Thoracic aorta (tissue), 2 donors: Measurements from ENCODE around the gene CNTNAP2. TPM values are rescaled to one million over a fixed set of nuclear protein-coding genes. Genes with fewer than 3 reads are reported as not detected.

ENCODE experiments used
- ATAC-seq: fragments of 150-250 bp; one replicate; pipeline ENCODE4 v1.8.0; 2017; ENCODE audit warnings: low read depth; ENCODE audit not compliant: insufficient number of reproducible peaks, low FRiP score
- DNase-seq: peaks from one replicate; pipeline ENCODE4 v3.0.0-alpha.2; 2020; ENCODE audit warnings: low spot score
- H3K27ac ChIP-seq, 2 donors: fragments of 200-600 bp; sonication (generic); 1 replicate in 1 of 2; 2 replicates in 1 of 2; pipeline ENCODE4 v1.5.1; 2016; ENCODE audit warnings: mild to moderate bottlenecking in 2 of 2, moderate library complexity in 2 of 2
- H3K27me3 ChIP-seq: fragments of 200-600 bp; sonication (generic); replicated peaks from 2 replicates; pipeline ENCODE4 v1.6.0; 2016; ENCODE audit warnings: mild to moderate bottlenecking; ENCODE audit not compliant: insufficient read depth
- H3K36me3 ChIP-seq: fragments of 200-600 bp; sonication (generic); one replicate; pipeline ENCODE4 v1.5.1; 2016
- H3K4me1 ChIP-seq, 2 donors: fragments of 200-600 bp; sonication (generic); 1 replicate in 1 of 2; 2 replicates in 1 of 2; pipeline versions ENCODE4 v1.5.1 to v1.6.0; 2016; ENCODE audit warnings: low read depth in 2 of 2, mild to moderate bottlenecking in 1 of 2; ENCODE audit not compliant: control insufficient read depth in 1 of 2
- H3K4me3 ChIP-seq: fragments of 200-600 bp; sonication (generic); 2 replicates; pipeline ENCODE4 v1.5.1; 2016; ENCODE audit warnings: mild to moderate bottlenecking
- H3K9me3 ChIP-seq: fragments of 200-600 bp; sonication (generic); 2 replicates; pipeline ENCODE4 v1.5.1; 2016
- total RNA-seq, 2 donors: library from RNA; depleted of rRNA; stranded (reverse); fragments of >200 nt; gene quantifications; one replicate each; pipeline versions ENCODE4 v1.1.0 to v1.2.3, GENCODE V29; 2016
- TF ChIP-seq, protein P1 (sequence below): fragments of 200-600 bp; sonication (generic); IDR thresholded peaks from one replicate; pipeline ENCODE4 v1.5.1; 2019; ENCODE audit warnings: antibody characterized with exemption

CNTNAP2 gene
- total RNA-seq, 2 donors from 2014 or later = not detected

DNA sequence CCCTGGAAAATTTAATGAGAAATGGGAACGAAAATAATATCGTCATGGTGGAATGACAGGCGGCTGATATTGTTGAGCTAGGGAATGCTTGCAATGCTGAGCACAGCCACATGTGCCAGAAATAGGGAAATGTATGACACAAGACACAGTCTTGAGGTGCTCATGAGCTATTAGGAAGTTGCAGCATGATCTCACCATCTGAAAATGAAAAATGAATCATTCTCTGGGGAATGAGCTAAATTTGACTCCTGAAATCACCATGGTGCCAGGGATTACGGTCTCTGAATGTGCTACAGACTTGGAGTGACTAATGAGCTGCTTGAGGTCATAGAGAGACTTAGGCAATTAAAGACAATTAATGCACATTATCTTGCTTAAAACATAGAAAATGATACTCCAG, 845.0 kb downstream of the CNTNAP2 start:
- ATAC-seq = peak; percentile 97

DNA sequence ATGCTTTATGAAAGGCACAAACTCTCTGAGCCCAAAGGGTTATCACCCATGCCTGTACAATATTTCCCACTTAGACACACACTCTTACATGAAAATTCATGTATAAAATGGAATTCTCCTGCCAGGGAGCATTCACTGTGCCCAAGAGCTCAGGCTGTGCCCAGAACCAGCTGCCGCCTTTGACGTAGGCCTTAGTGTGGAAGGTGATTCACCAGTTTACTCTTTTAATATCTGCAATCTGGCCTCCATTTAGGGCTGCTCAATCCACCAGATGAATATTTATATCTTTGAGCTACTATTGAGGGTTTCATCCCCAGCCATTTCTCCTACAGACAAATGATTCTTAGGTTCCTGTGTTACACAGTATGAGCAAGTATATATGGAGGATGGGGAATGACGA, 849.7 kb downstream of the CNTNAP2 start:
- TF ChIP-seq, protein P1, sequence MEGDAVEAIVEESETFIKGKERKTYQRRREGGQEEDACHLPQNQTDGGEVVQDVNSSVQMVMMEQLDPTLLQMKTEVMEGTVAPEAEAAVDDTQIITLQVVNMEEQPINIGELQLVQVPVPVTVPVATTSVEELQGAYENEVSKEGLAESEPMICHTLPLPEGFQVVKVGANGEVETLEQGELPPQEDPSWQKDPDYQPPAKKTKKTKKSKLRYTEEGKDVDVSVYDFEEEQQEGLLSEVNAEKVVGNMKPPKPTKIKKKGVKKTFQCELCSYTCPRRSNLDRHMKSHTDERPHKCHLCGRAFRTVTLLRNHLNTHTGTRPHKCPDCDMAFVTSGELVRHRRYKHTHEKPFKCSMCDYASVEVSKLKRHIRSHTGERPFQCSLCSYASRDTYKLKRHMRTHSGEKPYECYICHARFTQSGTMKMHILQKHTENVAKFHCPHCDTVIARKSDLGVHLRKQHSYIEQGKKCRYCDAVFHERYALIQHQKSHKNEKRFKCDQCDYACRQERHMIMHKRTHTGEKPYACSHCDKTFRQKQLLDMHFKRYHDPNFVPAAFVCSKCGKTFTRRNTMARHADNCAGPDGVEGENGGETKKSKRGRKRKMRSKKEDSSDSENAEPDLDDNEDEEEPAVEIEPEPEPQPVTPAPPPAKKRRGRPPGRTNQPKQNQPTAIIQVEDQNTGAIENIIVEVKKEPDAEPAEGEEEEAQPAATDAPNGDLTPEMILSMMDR = no peak
- no peaks in the 10 kb centered on the region for H3K27me3 ChIP-seq
- H3K4me3 ChIP-seq = no peak overlapping the region
- H3K27ac ChIP-seq = no peak overlapping the region
- ATAC-seq = no peak
- no peak for DNase-seq
- H3K36me3 ChIP-seq = no peaks in the 10 kb centered on the region
- no peaks in the 10 kb centered on the region for H3K9me3 ChIP-seq
- peaks cover 0 to 13% of the 10 kb centered on the region in 2 donors for H3K4me1 ChIP-seq

More for the DNA sequence above, 845.0 kb downstream of the CNTNAP2 start:
- Histone ChIP-seq H3K27ac (peak overlapping the region; percentile 11 to 58), H3K4me3 (peak overlapping the region; percentile 41), H3K27me3 (no peaks in the 10 kb centered on the region), H3K4me1 (peaks cover 0 to 20% of the 10 kb centered on the region in 2 donors), H3K36me3 (no peaks in the 10 kb centered on the region), H3K9me3 (no peaks in the 10 kb centered on the region)
- DNase-seq = peak; percentile 17
- TF ChIP-seq, protein P1 = no peak

DNA sequence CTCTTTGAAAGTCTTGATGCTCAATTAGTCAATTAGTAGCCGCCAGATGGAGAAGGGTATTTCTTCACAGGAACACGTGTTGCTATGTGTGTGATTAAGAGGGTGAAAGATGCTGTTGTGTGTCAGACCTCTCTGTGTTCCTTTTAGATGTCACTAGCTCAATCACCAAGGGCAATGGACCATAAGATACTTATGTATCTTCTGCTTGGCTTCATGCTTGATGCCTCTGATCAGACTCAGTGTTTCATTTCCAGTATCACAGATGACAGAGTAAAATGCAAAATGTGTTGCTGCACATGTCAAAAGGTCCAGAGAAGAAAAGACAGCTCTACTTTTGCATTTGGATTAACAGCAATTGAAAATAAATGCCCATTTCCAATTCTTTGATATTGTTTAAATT, 865.9 kb downstream of the CNTNAP2 start:
- DNase-seq (no peak), ATAC-seq (no peak)
- Histone ChIP-seq H3K4me1 (no peaks in the 10 kb centered on the region), H3K27me3 (no peaks in the 10 kb centered on the region), H3K36me3 (no peaks in the 10 kb centered on the region), H3K4me3 (no peak overlapping the region), H3K9me3 (no peaks in the 10 kb centered on the region), H3K27ac (no peak overlapping the region)
- TF ChIP-seq, protein P1 = no peak

DNA sequence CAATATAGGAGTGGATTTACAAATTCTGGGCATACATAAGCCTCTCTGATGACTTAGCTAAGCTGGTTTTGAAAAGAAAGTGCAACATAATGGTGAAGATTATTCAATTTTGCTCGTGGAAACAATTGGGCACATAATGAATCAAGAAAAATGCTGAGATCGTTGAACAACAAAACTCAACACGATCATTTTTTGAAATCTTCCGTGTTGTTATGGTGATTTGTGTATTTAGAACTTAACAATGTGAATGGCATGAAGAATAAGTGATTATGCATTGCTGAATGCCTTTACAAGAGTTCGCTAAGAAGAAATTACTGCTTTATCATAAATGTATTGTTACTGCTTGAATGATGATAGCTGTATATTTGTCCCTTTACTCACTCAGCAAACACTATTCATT, 875.0 kb downstream of the CNTNAP2 start:
- ATAC-seq (no peak), DNase-seq (no peak)
- no peaks in the 10 kb centered on the region for H3K36me3 ChIP-seq
- no peak overlapping the region for H3K4me3 ChIP-seq
- H3K27ac ChIP-seq = no peak overlapping the region
- no peaks in the 10 kb centered on the region for H3K4me1 ChIP-seq
- H3K27me3 ChIP-seq = no peaks in the 10 kb centered on the region
- H3K9me3 ChIP-seq = no peaks in the 10 kb centered on the region
- TF ChIP-seq, protein P1 = no peak

DNA sequence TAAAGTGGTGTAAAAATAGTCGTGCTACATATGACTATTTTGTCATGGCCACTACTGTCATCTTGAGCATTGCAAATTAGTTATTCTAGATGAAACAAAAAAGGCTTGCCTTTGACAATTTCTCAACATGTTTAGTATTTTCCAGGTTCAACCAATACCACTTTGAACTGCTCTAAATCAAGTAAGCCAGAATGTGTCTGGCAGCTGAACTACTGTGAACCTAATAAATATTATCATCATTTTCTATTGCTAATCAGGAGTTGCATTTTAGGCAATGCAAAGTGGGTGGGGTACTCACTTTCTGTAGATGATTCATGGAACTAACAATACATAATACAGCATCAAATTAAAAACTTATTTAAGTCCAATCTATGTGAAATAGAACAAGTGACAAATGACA, 877.2 kb downstream of the CNTNAP2 start:
- Histone ChIP-seq H3K9me3 (no peaks in the 10 kb centered on the region), H3K36me3 (no peaks in the 10 kb centered on the region), H3K27me3 (no peaks in the 10 kb centered on the region), H3K27ac (no peak overlapping the region), H3K4me1 (no peaks in the 10 kb centered on the region), H3K4me3 (no peak overlapping the region)
- ATAC-seq (no peak), DNase-seq (no peak)
- TF ChIP-seq, protein P1 = no peak
